ENCODE data around the gene CADPS.

GRCh38 chr3:62696011-62696410, 179.2 kb downstream of the CADPS start:
- TF ChIP-seq REST (IDR thresholded peaks at IDR 0.05; ENCODE audit: insufficient read depth in 1 of 2, low read depth in 2 of 2, low read length in 2 of 2) (no peak), POLR2AphosphoS5 (IDR thresholded peaks at IDR 0.05; ENCODE audit: low read depth, low read length) (no peak), TAF1 (IDR thresholded peaks at IDR 0.05; ENCODE audit: borderline replicate concordance, insufficient read depth, low read length) (no peak)

Measured in PFSK-1 (cell line).